Mesothelial cell of epicardium (in vitro differentiated cells): ENCODE measurements around the gene NFE2L2. TPM values are rescaled to one million over a fixed set of nuclear protein-coding genes. Genes with fewer than 3 reads are reported as not detected.

Experiments
- DNase-seq, 2 experiments: peaks; one replicate each; pipeline ENCODE4 v3.0.0; 2021; ENCODE audit warnings: low spot score in 2 of 2; ENCODE audit not compliant: unreplicated experiment in 2 of 2
- H3K27ac Mint-ChIP-seq: 2 replicates; pipeline ENCODE4 v1.8.0; 2021; ENCODE audit warnings: mixed read lengths
- H3K27me3 Mint-ChIP-seq: 2 replicates; pipeline ENCODE4 v1.8.0; 2021; ENCODE audit warnings: low read depth, mixed read lengths
- H3K36me3 Mint-ChIP-seq: 2 replicates; pipeline ENCODE4 v1.8.0; 2021; ENCODE audit warnings: mixed read lengths
- H3K4me1 Mint-ChIP-seq: 2 replicates; pipeline ENCODE4 v1.8.0; 2021; ENCODE audit warnings: mixed read lengths
- H3K4me3 Mint-ChIP-seq: 2 replicates; pipeline ENCODE4 v1.8.0; 2021; ENCODE audit warnings: mild to moderate bottlenecking, moderate library complexity, mixed read lengths
- H3K9me3 Mint-ChIP-seq: 2 replicates; pipeline ENCODE4 v1.8.0; 2021; ENCODE audit warnings: mixed read lengths
- CTCF ChIP-seq: fragments of 200-600 bp; sonication (generic); IDR thresholded peaks from one replicate; pipeline ENCODE4 v1.5.0; 2021; ENCODE audit warnings: antibody characterized with exemption; ENCODE audit not compliant: unreplicated experiment
- total RNA-seq: library from RNA; stranded (reverse); gene quantifications from 3 replicates; pipeline ENCODE4 v1.2.1, GENCODE V29; 2021

Gene NFE2L2
- total RNA-seq, 1 donor from 2014 or later = 93.9 TPM

- peak overlapping the region; percentile 47 for H3K4me3 Mint-ChIP-seq
- no peak for TF ChIP-seq CTCF
These were observed 21.1 kb downstream of the NFE2L2 start for GRCh38 chr2:177243476-177243875.

GRCh38 chr2:177243073-177243472, 21.5 kb downstream of the NFE2L2 start:
- no peak for DNase-seq
- peak overlapping the region; percentile 47 for H3K4me3 Mint-ChIP-seq
- H3K36me3 Mint-ChIP-seq = peaks cover 5% of the 10 kb centered on the region
- H3K4me1 Mint-ChIP-seq = peaks cover 64% of the 10 kb centered on the region
- TF ChIP-seq CTCF = no peak
- peak overlapping the region; percentile 98 for H3K27ac Mint-ChIP-seq
- H3K27me3 Mint-ChIP-seq = no peaks in the 10 kb centered on the region
- no peaks in the 10 kb centered on the region for H3K9me3 Mint-ChIP-seq

More at GRCh38 chr2:177243476-177243875, 21.1 kb downstream of the NFE2L2 start:
- Mint-ChIP-seq H3K27me3 (no peaks in the 10 kb centered on the region), H3K4me1 (peaks cover 60% of the 10 kb centered on the region), H3K9me3 (no peaks in the 10 kb centered on the region), H3K36me3 (peaks cover 5% of the 10 kb centered on the region), H3K27ac (peak overlapping the region; percentile 98)
- DNase-seq = no peak

- peak overlapping the region; percentile 47 for H3K4me3 Mint-ChIP-seq
These were observed 22.2 kb downstream of the NFE2L2 start for GRCh38 chr2:177242121-177242987.

GRCh38 chr2:177241711-177242120, 22.8 kb downstream of the NFE2L2 start:
- Mint-ChIP-seq H3K36me3 (peaks cover 5% of the 10 kb centered on the region), H3K4me3 (peak overlapping the region; percentile 47), H3K9me3 (no peaks in the 10 kb centered on the region), H3K27me3 (no peaks in the 10 kb centered on the region), H3K4me1 (peaks cover 67% of the 10 kb centered on the region), H3K27ac (peak overlapping the region; percentile 98)
- no peak for DNase-seq
- no peak for TF ChIP-seq CTCF

More at GRCh38 chr2:177242121-177242987, 22.2 kb downstream of the NFE2L2 start:
- Mint-ChIP-seq H3K9me3 (no peaks in the 10 kb centered on the region), H3K36me3 (peaks cover 5% of the 10 kb centered on the region), H3K27ac (peak overlapping the region; percentile 98), H3K27me3 (no peaks in the 10 kb centered on the region), H3K4me1 (peaks cover 67% of the 10 kb centered on the region)
- no peak for DNase-seq
- no peak for TF ChIP-seq CTCF

GRCh38 chr2:177239932-177240630, 24.4 kb downstream of the NFE2L2 start:
- H3K27me3 Mint-ChIP-seq = no peaks in the 10 kb centered on the region
- H3K4me3 Mint-ChIP-seq = no peak overlapping the region
- DNase-seq = no peak
- peak overlapping the region; percentile 98 for H3K27ac Mint-ChIP-seq
- peaks cover 61% of the 10 kb centered on the region for H3K4me1 Mint-ChIP-seq
- H3K9me3 Mint-ChIP-seq = no peaks in the 10 kb centered on the region
- H3K36me3 Mint-ChIP-seq = peaks cover 8% of the 10 kb centered on the region
- no peak for TF ChIP-seq CTCF
